Peyer's patch (tissue), 4 donors: Measurements from ENCODE around the gene NSG1. TPM values are rescaled to one million over a fixed set of nuclear protein-coding genes. Genes with fewer than 3 reads are reported as not detected.

Experiments
- DNase-seq, 3 donors: peaks; one replicate each; pipeline ENCODE4 v3.0.0-alpha.2; 2017 to 2019
- H3K27ac ChIP-seq, 4 donors: fragments of 200-600 bp; sonication (generic); one replicate each; pipeline ENCODE4 v1.5.1; 2016 to 2019
- H3K27me3 ChIP-seq, 2 donors: fragments of 200-600 bp; sonication (generic); one replicate each; pipeline ENCODE4 v1.5.1; 2019
- H3K36me3 ChIP-seq, 3 donors: fragments of 200-600 bp; sonication (generic); one replicate each; pipeline ENCODE4 v1.5.1; 2016 to 2019
- H3K4me1 ChIP-seq, 4 donors: fragments of 200-600 bp; sonication (generic); one replicate each; pipeline ENCODE4 v1.5.1; 2016 to 2019
- H3K4me3 ChIP-seq, 4 donors: fragments of 200-600 bp; sonication (generic); 1 replicate in 3 of 4; 2 replicates in 1 of 4; pipeline ENCODE4 v1.5.1; 2016 to 2019; ENCODE audit warnings: mild to moderate bottlenecking in 1 of 4
- H3K9me3 ChIP-seq, 4 donors: fragments of 200-600 bp; sonication (generic); one replicate each; pipeline ENCODE4 v1.5.1; 2016 to 2019; ENCODE audit warnings: mild to moderate bottlenecking in 1 of 4
- CTCF ChIP-seq, 6 experiments: fragments of 450-650 bp in 4 of 6; fragments of 200-600 bp in 2 of 6; sonication (generic) in 1 of 6; IDR thresholded peaks; one replicate each; pipeline ENCODE4 v1.5.1; 2017 to 2019; ENCODE audit warnings: antibody characterized with exemption in 6 of 6, mild to moderate bottlenecking in 3 of 6, moderate library complexity in 1 of 6
- POLR2A ChIP-seq, 2 donors: fragments of 450-650 bp; IDR thresholded peaks; one replicate each; pipeline ENCODE4 v1.5.1; 2017; ENCODE audit warnings: antibody characterized with exemption in 2 of 2, mild to moderate bottlenecking in 2 of 2, moderate library complexity in 2 of 2
- total RNA-seq, 4 donors: library from RNA; depleted of rRNA; stranded (reverse); fragments of >200 nt; gene quantifications; one replicate each; pipeline ENCODE4 v1.1.0, GENCODE V29; 2016

Gene NSG1
- total RNA-seq, 4 donors from 2014 or later = 2.0 to 13.2 (median 3.7) TPM

GRCh38 chr4:4364486-4365208, 22.3 kb upstream of the NSG1 start:
- DNase-seq = no peak
- Histone ChIP-seq H3K4me3 (no peak overlapping the region), H3K9me3 (no peaks in the 10 kb centered on the region), H3K27me3 (no peaks in the 10 kb centered on the region), H3K4me1 (no peaks in the 10 kb centered on the region), H3K36me3 (no peaks in the 10 kb centered on the region), H3K27ac (no peak overlapping the region)
- TF ChIP-seq POLR2A (IDR thresholded peaks at IDR 0.05) (no peak), CTCF (IDR thresholded peaks at IDR 0.05) (no peak)

GRCh38 chr4:4368809-4369580, 17.9 kb upstream of the NSG1 start:
- no peak for DNase-seq
- Histone ChIP-seq H3K4me3 (no peak overlapping the region), H3K27ac (no peak overlapping the region), H3K36me3 (no peaks in the 10 kb centered on the region), H3K9me3 (no peaks in the 10 kb centered on the region), H3K27me3 (no peaks in the 10 kb centered on the region), H3K4me1 (no peaks in the 10 kb centered on the region)
- no peak for TF ChIP-seq POLR2A (IDR thresholded peaks at IDR 0.05)
- no peak for TF ChIP-seq CTCF (IDR thresholded peaks at IDR 0.05)

DNA sequence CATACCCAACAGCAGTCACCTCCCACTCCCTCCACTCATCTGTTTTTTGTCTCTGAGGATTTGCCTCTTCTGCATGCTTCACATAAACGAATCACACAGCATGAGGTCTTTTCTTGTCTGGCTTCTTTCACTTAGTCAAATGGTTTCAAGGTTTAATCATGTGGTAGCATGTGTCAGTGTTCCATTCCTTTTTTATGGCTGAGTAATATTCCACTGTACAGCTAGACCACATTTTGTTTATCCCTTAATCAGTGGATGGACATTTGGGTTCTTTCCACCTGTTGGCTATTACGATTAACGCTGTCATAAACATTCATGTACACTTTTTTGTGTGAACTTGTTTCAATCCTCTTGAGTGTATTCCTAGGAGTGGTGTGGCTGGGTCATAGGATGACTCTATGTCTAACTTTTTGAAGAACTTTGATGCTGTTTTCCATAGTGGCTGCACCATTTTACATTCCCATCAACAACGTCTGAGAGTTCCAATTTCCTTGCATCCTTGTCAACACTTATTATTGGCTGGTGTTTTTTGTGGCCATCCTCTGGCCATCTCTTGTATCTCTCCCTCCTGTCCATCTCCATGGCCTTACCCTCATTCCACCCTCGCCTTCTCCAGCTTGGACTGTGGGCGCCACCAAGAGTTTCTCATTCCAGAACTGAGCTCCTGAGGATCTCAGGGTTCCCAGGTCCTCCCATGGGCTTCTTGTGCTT, 12.4 kb upstream of the NSG1 start:
- Histone ChIP-seq H3K27ac (no peak overlapping the region), H3K36me3 (no peaks in the 10 kb centered on the region), H3K9me3 (peaks cover 0 to 4% (median 0%) of the 10 kb centered on the region in 4 donors), H3K4me3 (no peak overlapping the region), H3K4me1 (no peaks in the 10 kb centered on the region), H3K27me3 (no peaks in the 10 kb centered on the region)
- TF ChIP-seq CTCF (IDR thresholded peaks at IDR 0.05) = no peak
- no peak for TF ChIP-seq POLR2A (IDR thresholded peaks at IDR 0.05)
- DNase-seq = no peak

- Histone ChIP-seq H3K4me3 (no peak overlapping the region), H3K9me3 (peaks cover 0 to 4% (median 0%) of the 10 kb centered on the region in 4 donors), H3K36me3 (no peaks in the 10 kb centered on the region), H3K27ac (no peak overlapping the region), H3K4me1 (no peaks in the 10 kb centered on the region), H3K27me3 (no peaks in the 10 kb centered on the region)
- TF ChIP-seq POLR2A (IDR thresholded peaks at IDR 0.05) (no peak), CTCF (IDR thresholded peaks at IDR 0.05) (no peak)
- DNase-seq = no peak
Observed at GRCh38 chr4:4376074-4376473, 10.8 kb upstream of the NSG1 start.

DNA sequence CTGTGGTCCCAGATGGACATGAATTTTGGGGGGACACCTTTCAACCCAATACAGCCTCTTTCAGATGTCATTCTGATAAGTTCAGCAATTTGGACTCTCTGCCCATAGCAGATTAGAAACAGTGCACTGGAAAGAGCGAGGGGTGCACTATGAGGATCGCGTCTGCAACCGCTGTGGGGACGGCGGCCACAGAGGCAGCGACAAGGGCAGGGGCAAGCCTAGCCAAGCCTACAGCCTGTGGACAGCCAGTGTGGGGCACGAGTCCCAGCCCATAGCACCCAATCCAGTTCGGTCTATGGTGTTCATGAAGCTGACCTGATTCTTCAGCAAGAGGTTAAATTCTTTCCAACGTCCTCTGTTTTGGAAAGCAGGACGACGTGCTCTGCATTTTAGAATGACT, 9.7 kb upstream of the NSG1 start:
- H3K27ac ChIP-seq = no peak overlapping the region
- DNase-seq = no peak
- H3K27me3 ChIP-seq = no peaks in the 10 kb centered on the region
- H3K36me3 ChIP-seq = no peaks in the 10 kb centered on the region
- H3K4me1 ChIP-seq = no peaks in the 10 kb centered on the region
- TF ChIP-seq POLR2A (IDR thresholded peaks at IDR 0.05) (no peak), CTCF (IDR thresholded peaks at IDR 0.05) (no peak)
- peaks cover 0 to 4% (median 0%) of the 10 kb centered on the region in 4 donors for H3K9me3 ChIP-seq
- H3K4me3 ChIP-seq = no peak overlapping the region
